Bronchial epithelial cell (primary cell): ENCODE results near the gene HPDL. TPM values are rescaled to one million over a fixed set of nuclear protein-coding genes. Genes with fewer than 3 reads are reported as not detected.

ENCODE experiments used
- DNase-seq: peaks from one replicate; pipeline ENCODE4 v3.0.0-alpha.2; 2010; ENCODE audit warnings: low read depth
- FAIRE-seq: peaks from 2 replicates; lab custom pipeline; 2011; peaks lifted over from hg19 to GRCh38; lab: Jason Lieb, UNC
- H3K27me3 ChIP-seq: 2 replicates; pipeline ENCODE4 v1.5.1; 2011; ENCODE audit warnings: low read length; ENCODE audit not compliant: control insufficient read depth, insufficient read depth
- H3K36me3 ChIP-seq: 2 replicates; pipeline ENCODE4 v1.5.1; 2011; ENCODE audit warnings: low read length; ENCODE audit not compliant: control insufficient read depth, insufficient read depth
- H3K4me3 ChIP-seq: 2 replicates; pipeline ENCODE4 v1.5.1; 2011; ENCODE audit warnings: mild to moderate bottlenecking, low read depth, low read length, control low read depth
- total RNA-seq: library from RNA; depleted of rRNA; stranded (reverse); fragments of >200 nt; gene quantifications from 2 replicates; pipeline ENCODE4 v1.2.1, GENCODE V29; 2014
- TF ChIP-seq, protein P1 (sequence below): IDR thresholded peaks from 2 replicates; pipeline ENCODE4 v1.5.1; 2011; ENCODE audit warnings: mild to moderate bottlenecking, moderate library complexity, low read length, control low read depth, inconsistent platforms; ENCODE audit not compliant: insufficient read depth, severe bottlenecking

The HPDL gene
- total RNA-seq, 1 donor from 2014 or later, result 0.53 TPM

DNA sequence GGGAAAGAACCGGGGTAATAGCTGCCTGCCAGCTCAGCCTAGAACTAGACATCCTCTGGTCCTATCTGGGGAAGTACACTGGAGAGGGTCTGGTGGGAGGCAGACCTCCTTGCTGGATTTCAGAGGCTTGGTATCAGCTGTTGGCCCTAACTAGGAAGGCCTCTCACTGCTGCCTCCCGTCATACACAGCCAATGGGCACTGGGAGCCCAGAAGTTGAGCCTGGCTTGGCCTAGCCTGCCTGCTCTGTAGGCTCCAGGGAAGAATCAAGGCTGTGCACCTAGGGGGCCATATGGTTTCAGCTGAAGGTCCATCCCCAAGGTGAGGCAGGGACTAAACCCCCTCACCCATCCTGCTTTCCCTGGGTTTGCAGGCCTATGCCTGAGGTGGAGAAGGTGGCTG is 17.8 kb downstream of the HPDL start:
- Histone ChIP-seq H3K4me3 (no peak overlapping the region), H3K36me3 (peaks cover 10% of the 10 kb centered on the region), H3K27me3 (no peaks in the 10 kb centered on the region)
- TF ChIP-seq, protein P1, sequence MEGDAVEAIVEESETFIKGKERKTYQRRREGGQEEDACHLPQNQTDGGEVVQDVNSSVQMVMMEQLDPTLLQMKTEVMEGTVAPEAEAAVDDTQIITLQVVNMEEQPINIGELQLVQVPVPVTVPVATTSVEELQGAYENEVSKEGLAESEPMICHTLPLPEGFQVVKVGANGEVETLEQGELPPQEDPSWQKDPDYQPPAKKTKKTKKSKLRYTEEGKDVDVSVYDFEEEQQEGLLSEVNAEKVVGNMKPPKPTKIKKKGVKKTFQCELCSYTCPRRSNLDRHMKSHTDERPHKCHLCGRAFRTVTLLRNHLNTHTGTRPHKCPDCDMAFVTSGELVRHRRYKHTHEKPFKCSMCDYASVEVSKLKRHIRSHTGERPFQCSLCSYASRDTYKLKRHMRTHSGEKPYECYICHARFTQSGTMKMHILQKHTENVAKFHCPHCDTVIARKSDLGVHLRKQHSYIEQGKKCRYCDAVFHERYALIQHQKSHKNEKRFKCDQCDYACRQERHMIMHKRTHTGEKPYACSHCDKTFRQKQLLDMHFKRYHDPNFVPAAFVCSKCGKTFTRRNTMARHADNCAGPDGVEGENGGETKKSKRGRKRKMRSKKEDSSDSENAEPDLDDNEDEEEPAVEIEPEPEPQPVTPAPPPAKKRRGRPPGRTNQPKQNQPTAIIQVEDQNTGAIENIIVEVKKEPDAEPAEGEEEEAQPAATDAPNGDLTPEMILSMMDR, result no peak
- FAIRE-seq (no peak), DNase-seq (no peak)

DNA sequence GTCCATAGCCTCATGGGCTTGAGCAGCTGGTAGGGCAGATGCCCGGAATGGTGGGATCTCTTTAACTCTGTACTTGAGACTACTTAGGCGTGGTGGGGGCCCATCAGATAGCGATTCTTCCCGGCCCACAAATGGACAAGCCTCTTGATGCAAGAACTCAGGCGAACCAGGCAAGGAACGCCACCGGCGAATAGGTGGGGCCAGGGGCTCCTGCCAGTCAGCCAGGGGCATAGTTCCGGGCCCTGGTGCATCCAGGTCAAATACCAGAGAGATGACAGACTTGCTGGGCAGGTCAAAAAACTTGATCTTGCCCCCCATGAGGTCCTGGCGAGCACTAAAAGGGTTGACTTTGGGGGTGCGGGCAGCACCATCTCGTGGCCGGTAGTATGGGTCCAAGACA is 18.3 kb downstream of the HPDL start:
- TF ChIP-seq, protein P1, result no peak
- H3K4me3 ChIP-seq, result no peak overlapping the region
- DNase-seq (no peak), FAIRE-seq (no peak)
- no peaks in the 10 kb centered on the region for H3K27me3 ChIP-seq
- H3K36me3 ChIP-seq, result peaks cover 10% of the 10 kb centered on the region

DNA sequence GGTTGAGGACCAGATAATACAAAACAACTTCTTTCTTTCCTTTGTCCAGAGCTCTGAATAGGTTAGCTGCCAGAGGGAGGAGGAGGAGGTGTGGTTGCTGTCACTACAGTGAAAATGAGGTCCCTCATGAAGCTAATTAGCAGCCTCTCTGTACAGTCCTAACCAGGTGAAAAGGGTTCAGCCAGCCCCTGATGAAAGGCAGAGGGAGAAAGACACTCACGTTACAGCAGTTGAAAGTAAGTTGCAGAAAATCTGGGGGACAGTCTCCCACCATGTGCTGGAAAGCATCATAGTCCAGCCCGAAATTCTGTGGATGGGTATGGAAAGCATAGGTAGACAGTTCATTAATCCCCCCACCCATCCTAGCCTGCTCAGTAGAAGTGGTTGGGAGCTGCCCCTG is 19.8 kb downstream of the HPDL start:
- TF ChIP-seq, protein P1, result no peak
- DNase-seq (no peak), FAIRE-seq (no peak)
- Histone ChIP-seq H3K4me3 (no peak overlapping the region), H3K36me3 (peaks cover 10% of the 10 kb centered on the region), H3K27me3 (no peaks in the 10 kb centered on the region)

DNA sequence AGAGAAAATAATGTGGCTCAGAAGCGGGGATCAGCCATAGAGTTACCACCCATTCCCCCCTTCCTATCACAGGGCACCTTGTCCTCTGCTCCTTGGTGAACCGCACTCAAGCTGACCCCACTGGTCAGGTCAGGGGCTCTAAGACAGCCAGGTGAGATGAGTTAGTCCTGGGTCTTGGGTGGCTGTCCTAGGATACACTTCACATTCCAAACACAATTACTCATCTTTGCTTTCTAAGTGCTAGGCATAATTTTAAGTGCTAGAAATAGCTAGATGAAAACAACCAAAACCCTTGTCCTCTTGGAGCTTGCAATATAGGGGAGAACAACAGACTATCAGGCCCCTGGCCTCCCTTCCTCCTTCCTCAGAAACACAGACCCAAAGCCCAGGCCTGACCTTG is 21.3 kb downstream of the HPDL start:
- peak; percentile 58 for DNase-seq
- H3K4me3 ChIP-seq, result no peak overlapping the region
- no peaks in the 10 kb centered on the region for H3K27me3 ChIP-seq
- no peak for FAIRE-seq
- no peaks in the 10 kb centered on the region for H3K36me3 ChIP-seq
- TF ChIP-seq, protein P1, result no peak

DNA sequence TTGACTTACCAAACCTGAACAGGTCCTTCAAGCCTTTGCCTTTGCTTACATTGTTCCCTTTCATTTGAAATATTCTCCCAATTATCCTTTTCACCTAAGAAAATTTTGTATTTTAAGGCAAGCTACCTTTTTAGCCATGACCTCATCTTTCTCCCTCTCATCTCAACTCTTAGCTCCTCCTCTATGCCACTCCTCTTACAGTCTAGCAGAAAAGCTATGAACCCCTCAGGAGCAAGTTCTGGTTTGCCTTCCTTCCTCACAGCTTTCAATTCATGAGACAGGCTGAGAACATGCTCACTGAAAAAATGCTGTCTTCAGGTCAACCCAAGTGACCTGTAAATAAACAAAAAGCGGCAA is 21.9 kb downstream of the HPDL start:
- no peak for FAIRE-seq

More for the DNA sequence above, 21.9 kb downstream of the HPDL start:
- DNase-seq, result peak; percentile 62
- no peaks in the 10 kb centered on the region for H3K27me3 ChIP-seq
- H3K36me3 ChIP-seq, result no peaks in the 10 kb centered on the region
- H3K4me3 ChIP-seq, result no peak overlapping the region
- TF ChIP-seq, protein P1, result no peak
